Suprapubic skin (tissue), 3 donors: ENCODE measurements around the gene ACAP3.

ENCODE experiments used
- POLR2AphosphoS5 ChIP-seq, 3 donors: sonication (generic); formaldehyde crosslinking; IDR thresholded peaks; one replicate each; pipeline ENCODE4 v1.6.1; 2017; ENCODE audit warnings: antibody characterized with exemption in 3 of 3
- TF ChIP-seq, protein P1 (sequence below), 2 donors: fragments of 200-600 bp in 1 of 2; fragments of 450-650 bp in 1 of 2; sonication (generic) in 1 of 2; IDR thresholded peaks; one replicate each; pipeline ENCODE4 v1.5.1; 2016 to 2019; ENCODE audit warnings: antibody characterized with exemption in 2 of 2, mild to moderate bottlenecking in 1 of 2, moderate library complexity in 1 of 2

DNA sequence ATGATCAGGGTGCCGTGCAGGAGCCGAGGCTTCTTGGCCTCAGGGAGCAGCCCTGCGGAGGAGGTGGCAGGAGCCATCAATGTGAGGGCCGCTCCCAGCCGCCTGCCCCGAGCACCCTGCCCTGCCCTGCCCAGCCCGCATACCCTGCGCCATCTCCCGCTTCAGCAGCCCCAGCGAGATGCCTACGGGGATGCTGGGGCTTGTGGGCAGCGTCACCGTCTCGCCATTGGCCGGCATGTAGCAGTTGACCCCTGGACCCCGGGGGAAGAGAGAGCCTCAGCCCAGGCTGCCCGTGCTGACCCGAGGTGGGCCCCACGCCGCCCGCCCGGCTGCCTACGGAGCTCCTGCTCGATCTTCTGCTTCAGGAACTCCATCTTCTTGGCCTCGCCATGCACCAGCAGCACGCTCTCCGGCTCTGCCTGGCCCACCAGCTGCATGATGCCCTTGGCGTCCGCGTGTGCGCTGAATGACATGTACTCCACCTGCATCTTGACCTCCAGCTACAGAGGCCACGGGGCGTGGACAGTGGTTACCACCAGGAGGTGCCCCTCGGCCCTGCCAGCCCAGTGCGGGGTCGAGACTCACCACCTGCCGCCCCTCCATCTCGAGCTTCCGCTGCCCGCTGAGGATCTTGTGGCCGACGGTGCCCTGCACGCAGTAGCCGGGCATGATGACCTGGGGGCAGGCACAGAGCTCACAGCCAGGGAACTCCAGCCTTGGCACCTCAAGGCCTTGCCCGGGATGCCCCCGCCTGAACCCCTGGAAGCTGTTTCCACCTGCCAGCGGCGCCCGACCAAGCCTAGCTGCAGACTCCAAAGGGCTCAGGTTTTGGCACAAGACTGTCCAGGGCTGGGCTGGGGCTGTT is 5.0 kb upstream of the ACAP3 start:
- TF ChIP-seq, protein P1, sequence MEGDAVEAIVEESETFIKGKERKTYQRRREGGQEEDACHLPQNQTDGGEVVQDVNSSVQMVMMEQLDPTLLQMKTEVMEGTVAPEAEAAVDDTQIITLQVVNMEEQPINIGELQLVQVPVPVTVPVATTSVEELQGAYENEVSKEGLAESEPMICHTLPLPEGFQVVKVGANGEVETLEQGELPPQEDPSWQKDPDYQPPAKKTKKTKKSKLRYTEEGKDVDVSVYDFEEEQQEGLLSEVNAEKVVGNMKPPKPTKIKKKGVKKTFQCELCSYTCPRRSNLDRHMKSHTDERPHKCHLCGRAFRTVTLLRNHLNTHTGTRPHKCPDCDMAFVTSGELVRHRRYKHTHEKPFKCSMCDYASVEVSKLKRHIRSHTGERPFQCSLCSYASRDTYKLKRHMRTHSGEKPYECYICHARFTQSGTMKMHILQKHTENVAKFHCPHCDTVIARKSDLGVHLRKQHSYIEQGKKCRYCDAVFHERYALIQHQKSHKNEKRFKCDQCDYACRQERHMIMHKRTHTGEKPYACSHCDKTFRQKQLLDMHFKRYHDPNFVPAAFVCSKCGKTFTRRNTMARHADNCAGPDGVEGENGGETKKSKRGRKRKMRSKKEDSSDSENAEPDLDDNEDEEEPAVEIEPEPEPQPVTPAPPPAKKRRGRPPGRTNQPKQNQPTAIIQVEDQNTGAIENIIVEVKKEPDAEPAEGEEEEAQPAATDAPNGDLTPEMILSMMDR (IDR thresholded peaks at IDR 0.05), result no peak
- TF ChIP-seq POLR2AphosphoS5 (IDR thresholded peaks at IDR 0.05), result no peak
